ENCODE measurements around the gene PANK3. TPM values are rescaled to one million over a fixed set of nuclear protein-coding genes. Genes with fewer than 3 reads are reported as not detected.

The PANK3 gene
- total and polyA plus RNA-seq, 4 donors: 10.9 to 79.4 (median 42.4) TPM

GRCh38 chr5:168598639-168599038 lies 19.5 kb upstream of the PANK3 start:
- peaks cover 1 to 33% (median 22%) of the 10 kb centered on the region in 4 donors for H3K4me1 ChIP-seq (ENCODE audit: control insufficient read depth in 4 of 4, insufficient read depth in 4 of 4, low read length in 3 of 4)
- no peaks in the 10 kb centered on the region for H3K27me3 ChIP-seq (ENCODE audit: control insufficient read depth in 4 of 4, insufficient read depth in 4 of 4, low read length in 3 of 4)
- 82% methylated on average over 3 of the region's 3 CpGs for WGBS
- H3K9ac ChIP-seq (ENCODE audit: low read depth in 1 of 2, low read length in 2 of 2): no peak overlapping the region
- no peak overlapping the region for H3K27ac ChIP-seq (ENCODE audit: low read depth in 1 of 2, low read length in 2 of 2)
- H3K36me3 ChIP-seq (ENCODE audit: control insufficient read depth in 4 of 4, insufficient read depth in 3 of 4, low read depth in 1 of 4, low read length in 3 of 4): no peaks in the 10 kb centered on the region
- no peak for DNase-seq (ENCODE audit: low spot score)
- H3K9me3 ChIP-seq (ENCODE audit: control insufficient read depth in 4 of 4, low read length in 3 of 4): no peaks in the 10 kb centered on the region
- H3K4me3 ChIP-seq (ENCODE audit: low read depth in 1 of 3, low read length in 3 of 3): no peak overlapping the region
- TF ChIP-seq HNF4A (conservative IDR thresholded peaks at IDR 0.05) (no peak), REST (IDR thresholded peaks at IDR 0.05) (no peak), YY1 (IDR thresholded peaks at IDR 0.05) (no peak), TAF1 (conservative IDR thresholded peaks at IDR 0.05) (no peak), EGR1 (IDR thresholded peaks at IDR 0.05; ENCODE audit: low read depth in 2 of 2) (no peak), CTCF (IDR thresholded peaks at IDR 0.05; ENCODE audit: low read depth, low read length, missing input control) (no peak), SP1 (IDR thresholded peaks at IDR 0.05) (no peak), JUND (IDR thresholded peaks at IDR 0.05) (no peak), RXRA (IDR thresholded peaks at IDR 0.05) (no peak), ZBTB33 (IDR thresholded peaks at IDR 0.05) (no peak), FOXA2 (IDR thresholded peaks at IDR 0.05) (no peak), NR2F2 (IDR thresholded peaks at IDR 0.05) (no peak)

GRCh38 chr5:168596927-168597326 lies 17.8 kb upstream of the PANK3 start:
- WGBS: 46% methylated on average over 2 of the region's 2 CpGs

More at GRCh38 chr5:168596927-168597326, 17.8 kb upstream of the PANK3 start:
- H3K27me3 ChIP-seq (ENCODE audit: control insufficient read depth in 4 of 4, insufficient read depth in 4 of 4, low read length in 3 of 4): no peaks in the 10 kb centered on the region
- TF ChIP-seq YY1 (IDR thresholded peaks at IDR 0.05) (no peak), MAX (IDR thresholded peaks at IDR 0.05) (peak; percentile 61), HNF4A (conservative IDR thresholded peaks at IDR 0.05) (peak; percentile 48 to 68), TAF1 (conservative IDR thresholded peaks at IDR 0.05) (no peak)
- no peak overlapping the region for H3K4me3 ChIP-seq (ENCODE audit: low read depth in 1 of 3, low read length in 3 of 3)
- H3K9ac ChIP-seq (ENCODE audit: low read depth in 1 of 2, low read length in 2 of 2): peak overlapping the region in 1 of 2 donors; percentile 53
- peak overlapping the region; percentile 46 to 56 for H3K27ac ChIP-seq (ENCODE audit: low read depth in 1 of 2, low read length in 2 of 2)
- H3K36me3 ChIP-seq (ENCODE audit: control insufficient read depth in 4 of 4, insufficient read depth in 3 of 4, low read depth in 1 of 4, low read length in 3 of 4): no peaks in the 10 kb centered on the region
- no peak for DNase-seq (ENCODE audit: low spot score)
- peaks cover 1 to 27% (median 16%) of the 10 kb centered on the region in 4 donors for H3K4me1 ChIP-seq (ENCODE audit: control insufficient read depth in 4 of 4, insufficient read depth in 4 of 4, low read length in 3 of 4)
- no peaks in the 10 kb centered on the region for H3K9me3 ChIP-seq (ENCODE audit: control insufficient read depth in 4 of 4, low read length in 3 of 4)

Data from liver (tissue), 9 donors.